K562 (cell line): ENCODE data around the gene DGCR8. TPM values are rescaled to one million over a fixed set of nuclear protein-coding genes. Genes with fewer than 3 reads are reported as not detected.

Source experiments
- ARID3B ChIP-seq: fragments of 250-450 bp; sonication (Bioruptor Pico); IDR thresholded peaks from 2 replicates; pipeline ENCODE4 v1.4.0; 2020; ENCODE audit warnings: borderline replicate concordance
- ETS1 ChIP-seq: conservative IDR thresholded peaks from 2 replicates; pipeline ENCODE4 v1.6.1; 2011; ENCODE audit warnings: low read depth, mild to moderate bottlenecking, low read length; ENCODE audit not compliant: control insufficient read depth
- FOXA1 ChIP-seq: fragments of 450-650 bp; IDR thresholded peaks from 2 replicates; pipeline ENCODE4 v1.6.1; 2016; ENCODE audit warnings: mild to moderate bottlenecking, borderline replicate concordance
- GABPA ChIP-seq: fragments of 200-800 bp; sonication (Bioruptor generic); conservative IDR thresholded peaks from 2 replicates; pipeline ENCODE4 v1.6.1; 2016; ENCODE audit warnings: low read depth, missing genetic modification characterization, missing compliant biosample characterization
- HNRNPUL1 ChIP-seq: fragments of 200-400 bp; formaldehyde crosslinking; IDR thresholded peaks from 2 replicates; pipeline ENCODE4 v1.6.1; 2017; ENCODE audit warnings: low read length
- JUND ChIP-seq, 2 experiments: IDR thresholded peaks; 2 replicates in 1 of 2; 3 replicates in 1 of 2; pipeline ENCODE4 v1.6.1; 2011; ENCODE audit warnings: borderline replicate concordance in 2 of 2, low read depth in 2 of 2, low read length in 2 of 2, improper control_type of control experiment in 1 of 2, missing biosample characterization in 1 of 2, missing genetic modification characterization in 1 of 2, missing genetic modification reagents in 1 of 2
- MAFF ChIP-seq: IDR thresholded peaks from 2 replicates; pipeline ENCODE4 v1.6.1; 2012; ENCODE audit warnings: low read length, improper control_type of control experiment
- POLR3G ChIP-seq: IDR thresholded peaks from 2 replicates; pipeline ENCODE4 v1.6.1; 2011; ENCODE audit not compliant: insufficient read length, insufficient replicate concordance; ENCODE audit errors: extremely low read depth
- ZC3H8 ChIP-seq: fragments of 450-650 bp; IDR thresholded peaks from 2 replicates; pipeline ENCODE4 v1.6.1; 2017
- ZNF121 ChIP-seq: sonication (generic); formaldehyde crosslinking; conservative IDR thresholded peaks from 2 replicates; pipeline ENCODE4 v1.8.0; 2022; ENCODE audit warnings: missing genetic modification reagents
- ZNF143 ChIP-seq: sonication (generic); formaldehyde crosslinking; IDR thresholded peaks from 2 replicates; pipeline ENCODE4 v1.9.0; 2022; ENCODE audit warnings: mild to moderate bottlenecking, missing genetic modification reagents
- ZNF318 ChIP-seq, 2 experiments: fragments of 450-650 bp; IDR thresholded peaks; 2 replicates each; pipeline ENCODE4 v1.6.1; 2016; ENCODE audit warnings: mild to moderate bottlenecking in 2 of 2, borderline replicate concordance in 1 of 2, low read depth in 1 of 2, moderate library complexity in 1 of 2
- ZNF57 ChIP-seq: fragments of 450-650 bp; formaldehyde crosslinking; IDR thresholded peaks from 2 replicates; pipeline ENCODE4 v1.4.0; 2020; ENCODE audit warnings: mild to moderate bottlenecking, moderate library complexity
- polyA plus RNA-seq, 8 experiments: library from polyadenylated mRNA; depleted of rRNA in 4 of 8; stranded (reverse) in 5 of 8; unstranded in 3 of 8; fragments of >200 nt; fragmentation: Nextera tagmentation in 2 of 8; fragmentation: Illumina TruSeq in 1 of 8; extraction: Ambion mirVana in 2 of 8; extraction: Trizol in 1 of 8; gene quantifications; 2 replicates each; pipeline versions ENCODE4 v1.2.1 to v1.2.3, GENCODE V29; 2011 to 2014; ENCODE audit warnings: inconsistent platforms in 1 of 8, missing spikeins in 1 of 8
- total RNA-seq, 7 experiments: library from RNA; depleted of rRNA in 6 of 7; stranded (reverse); fragments of >200 nt in 6 of 7; fragmentation: Illumina TruSeq in 2 of 7; extraction: Trizol in 2 of 7; gene quantifications; 2 replicates each; pipeline versions ENCODE4 v1.2.1 to v1.2.3, GENCODE V29; 2011 to 2021; ENCODE audit warnings: low replicate concordance in 1 of 7

DGCR8 gene
- total and polyA plus RNA-seq, 9 of the 15 experiments (the other 6 are each of a cell fraction or from before 2014, with no cell fraction given) = 5.9 to 144 (median 80.1) TPM

GRCh38 chr22:20116951-20117632, 37.1 kb downstream of the DGCR8 start, which contains the start of gene TRMT2A (continued):
- TF ChIP-seq ZNF318 (IDR thresholded peaks at IDR 0.05; ENCODE audit: borderline replicate concordance in 1 of 2, low read depth in 1 of 2) (no peak), FOXA1 (no peak), POLR3G (no peak), ETS1 (no peak), ARID3B (CRISPR knock-in tag) (peak; percentile 84; the same call in 1 of the 2 replicates), ZNF121 (CRISPR knock-in tag) (no peak), ZC3H8 (peak; percentile 79; the same call in 1 of the 2 replicates), ZNF143 (CRISPR knock-in tag) (no peak), JUND (IDR thresholded peaks at IDR 0.05; ENCODE audit: borderline replicate concordance, low read depth, low read length) (peak; percentile 95), JUND (tag; IDR thresholded peaks at IDR 0.05; ENCODE audit: borderline replicate concordance, low read depth, low read length) (no peak), ZNF57 (0 out of 2 replicates have a peak, but pooled peaks have one; percentile 67), MAFF (0 out of 2 replicates have a peak, but pooled peaks have one; percentile 3), GABPA (tag) (no peak), HNRNPUL1 (no peak)
